Gastrocnemius medialis (tissue), 4 donors: ENCODE results near the gene FAM25A. TPM values are rescaled to one million over a fixed set of nuclear protein-coding genes. Genes with fewer than 3 reads are reported as not detected.

ENCODE experiments used
- total RNA-seq, 4 donors: library from RNA; depleted of rRNA; stranded (reverse); fragments of >200 nt; gene quantifications; one replicate each; pipeline versions ENCODE4 v1.1.0 to v1.2.3, GENCODE V29; 2016

FAM25A gene
- total RNA-seq, 4 donors from 2014 or later = not detected

Other genes starting within 250 kb of the FAM25A start
- 10 to 100 TPM; 14.6 to 34.8 (median 25.8) TPM for gene MMRN2, start 62.7 kb upstream of the FAM25A start, total RNA-seq
- gene SNCG, start 61.7 kb upstream of the FAM25A start, total RNA-seq = 1 to 10 TPM; 2.0 to 9.9 (median 3.0) TPM
- 10 to 100 TPM; 20.1 to 51.2 (median 31.0) TPM for gene ADIRF, start 51.8 kb upstream of the FAM25A start, total RNA-seq
- gene GLUD1, start 74.5 kb downstream of the FAM25A start, total RNA-seq = 10 to 100 TPM; 69.2 to 80.1 (median 77.2) TPM
- 10 to 100 TPM in 3 of 4 donors, 1 to 10 TPM in 1; 7.2 to 15.2 (median 12.3) TPM for gene SHLD2, start 74.9 kb downstream of the FAM25A start, total RNA-seq
- 1 to 10 TPM in 1 of 4 donors, under 1 TPM in 3; 0.35 to 1.1 (median 0.55) TPM for gene NUTM2A, start 205.2 kb downstream of the FAM25A start, total RNA-seq